ENCODE results near the gene CYP27A1. TPM values are rescaled to one million over a fixed set of nuclear protein-coding genes. Genes with fewer than 3 reads are reported as not detected.

Gene CYP27A1
- total RNA-seq, 2 experiments from 2014 or later = 3.0 to 4.7 TPM

- POLR2A ChIA-PET = no interaction called here
- ATAC-seq (ENCODE audit: low read depth) = no peak
These were observed 40.7 kb downstream of the CYP27A1 start for GRCh38 chr2:218822622-218823021.

GRCh38 chr2:218823196-218823855, 41.4 kb downstream of the CYP27A1 start:
- POLR2A ChIA-PET = no interaction called here
- H3K4me1 Mint-ChIP-seq = no peaks in the 10 kb centered on the region
- ATAC-seq (ENCODE audit: low read depth) (no peak), DNase-seq (no peak)
- no peak overlapping the region for H3K4me3 Mint-ChIP-seq
- H3K9me3 Mint-ChIP-seq = no peaks in the 10 kb centered on the region
- H3K36me3 Mint-ChIP-seq = no peaks in the 10 kb centered on the region
- H3K27ac Mint-ChIP-seq = no peak overlapping the region
- H3K27me3 Mint-ChIP-seq = peaks cover 3% of the 10 kb centered on the region

More at GRCh38 chr2:218822622-218823021, 40.7 kb downstream of the CYP27A1 start:
- Mint-ChIP-seq H3K9me3 (no peaks in the 10 kb centered on the region), H3K36me3 (no peaks in the 10 kb centered on the region), H3K4me3 (no peak overlapping the region), H3K27me3 (peaks cover 5% of the 10 kb centered on the region), H3K4me1 (no peaks in the 10 kb centered on the region), H3K27ac (no peak overlapping the region)
- DNase-seq = no peak

GRCh38 chr2:218824004-218824403, 42.1 kb downstream of the CYP27A1 start:
- H3K27me3 Mint-ChIP-seq = peaks cover 3% of the 10 kb centered on the region
- POLR2A ChIA-PET = no interaction called here
- H3K9me3 Mint-ChIP-seq = no peaks in the 10 kb centered on the region
- no peaks in the 10 kb centered on the region for H3K4me1 Mint-ChIP-seq
- DNase-seq = no peak
- no peak overlapping the region for H3K4me3 Mint-ChIP-seq
- H3K36me3 Mint-ChIP-seq = no peaks in the 10 kb centered on the region
- H3K27ac Mint-ChIP-seq = no peak overlapping the region
- no peak for ATAC-seq (ENCODE audit: low read depth)

DNA sequence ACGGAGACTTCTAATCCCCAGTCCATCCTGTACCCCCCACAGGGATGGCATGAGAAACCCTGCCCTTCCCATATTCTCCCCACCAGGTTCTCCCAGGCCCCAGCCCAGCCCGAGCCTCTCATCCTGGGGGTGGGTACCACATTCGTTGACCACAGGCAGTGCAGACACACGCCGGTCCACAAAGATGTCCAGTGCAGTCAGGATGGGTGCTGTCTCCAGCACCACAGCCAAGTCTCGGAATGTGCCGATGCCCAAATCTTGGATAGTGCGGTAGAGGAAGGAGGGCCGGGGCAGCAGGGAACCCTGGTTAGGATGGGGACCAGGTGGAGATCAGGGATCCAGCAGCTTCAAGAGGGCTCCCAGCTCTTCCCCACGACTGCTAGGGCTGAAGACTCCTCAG, 44.8 kb downstream of the CYP27A1 start:
- POLR2A ChIA-PET = no interaction called here
- no peaks in the 10 kb centered on the region for H3K9me3 Mint-ChIP-seq
- ATAC-seq (ENCODE audit: low read depth) = no peak

DNA sequence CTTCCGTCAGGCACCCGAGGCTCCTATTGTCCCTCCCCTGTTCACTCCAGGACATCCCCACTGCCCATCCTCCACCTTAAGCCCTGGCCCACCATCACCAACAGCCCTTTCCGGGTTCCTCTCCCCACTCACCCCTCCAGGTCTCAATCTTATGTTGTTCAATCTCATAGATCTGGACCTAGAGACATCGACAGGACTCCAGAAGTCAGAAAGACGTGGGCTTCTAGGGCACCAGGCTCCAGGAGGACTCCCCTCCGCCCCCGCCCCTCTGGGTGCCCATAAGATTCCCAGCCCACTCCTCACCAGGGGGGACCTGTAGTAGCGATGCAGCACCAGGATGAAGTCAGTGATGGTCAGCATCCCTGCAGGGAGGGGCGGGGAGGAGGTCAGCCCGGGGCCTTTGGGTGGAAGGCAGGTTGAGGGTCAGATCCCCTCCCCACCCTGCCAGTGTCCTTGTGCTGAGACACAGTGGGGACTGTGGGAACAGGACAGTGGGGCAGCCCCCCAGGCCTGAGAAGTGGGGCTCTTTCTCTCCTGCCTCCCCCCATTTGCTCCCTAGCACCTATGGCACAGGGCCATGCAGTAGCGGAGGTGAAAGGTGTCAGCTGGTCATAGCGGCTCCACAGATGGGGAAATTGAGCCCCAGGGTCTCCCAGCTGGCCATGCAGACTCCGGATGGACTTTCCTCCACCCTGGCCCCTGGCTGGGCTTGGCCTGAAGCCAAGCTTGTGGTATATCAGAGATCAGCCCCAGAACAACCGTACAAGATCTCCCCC, 45.9 kb downstream of the CYP27A1 start:
- POLR2A ChIA-PET = no interaction called here
- Mint-ChIP-seq H3K4me3 (no peak overlapping the region), H3K27me3 (peaks cover 8% of the 10 kb centered on the region), H3K27ac (no peak overlapping the region), H3K36me3 (no peaks in the 10 kb centered on the region), H3K4me1 (peaks cover 2% of the 10 kb centered on the region), H3K9me3 (no peaks in the 10 kb centered on the region)
- no peak for ATAC-seq (ENCODE audit: low read depth)
- no peak for DNase-seq

More for the DNA sequence above, 44.8 kb downstream of the CYP27A1 start:
- no peak for DNase-seq
- Mint-ChIP-seq H3K36me3 (no peaks in the 10 kb centered on the region), H3K4me3 (no peak overlapping the region), H3K4me1 (peaks cover 2% of the 10 kb centered on the region), H3K27me3 (peaks cover 5% of the 10 kb centered on the region), H3K27ac (no peak overlapping the region)

DNA sequence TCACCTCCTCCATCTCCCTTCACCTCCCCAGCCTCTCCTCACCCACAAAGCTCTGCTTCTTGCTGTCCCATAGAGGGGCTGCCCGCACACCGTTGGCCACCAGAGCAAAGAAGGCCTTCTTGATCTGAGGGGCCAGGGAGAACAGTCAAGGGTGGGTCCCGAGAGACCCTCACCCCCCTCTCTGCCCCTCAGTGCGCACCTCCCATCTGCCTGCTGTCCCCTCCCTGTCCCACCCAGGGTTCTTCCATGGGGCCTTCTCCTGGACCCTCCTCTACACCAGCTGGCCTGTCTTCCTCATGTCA, 46.5 kb downstream of the CYP27A1 start:
- DNase-seq (no peak), ATAC-seq (ENCODE audit: low read depth) (no peak)
- no peak overlapping the region for H3K27ac Mint-ChIP-seq
- H3K4me1 Mint-ChIP-seq = peaks cover 2% of the 10 kb centered on the region
- H3K27me3 Mint-ChIP-seq = peaks cover 9% of the 10 kb centered on the region
- POLR2A ChIA-PET = no interaction called here
- no peaks in the 10 kb centered on the region for H3K36me3 Mint-ChIP-seq
- H3K9me3 Mint-ChIP-seq = no peaks in the 10 kb centered on the region
- no peak overlapping the region for H3K4me3 Mint-ChIP-seq

DNA sequence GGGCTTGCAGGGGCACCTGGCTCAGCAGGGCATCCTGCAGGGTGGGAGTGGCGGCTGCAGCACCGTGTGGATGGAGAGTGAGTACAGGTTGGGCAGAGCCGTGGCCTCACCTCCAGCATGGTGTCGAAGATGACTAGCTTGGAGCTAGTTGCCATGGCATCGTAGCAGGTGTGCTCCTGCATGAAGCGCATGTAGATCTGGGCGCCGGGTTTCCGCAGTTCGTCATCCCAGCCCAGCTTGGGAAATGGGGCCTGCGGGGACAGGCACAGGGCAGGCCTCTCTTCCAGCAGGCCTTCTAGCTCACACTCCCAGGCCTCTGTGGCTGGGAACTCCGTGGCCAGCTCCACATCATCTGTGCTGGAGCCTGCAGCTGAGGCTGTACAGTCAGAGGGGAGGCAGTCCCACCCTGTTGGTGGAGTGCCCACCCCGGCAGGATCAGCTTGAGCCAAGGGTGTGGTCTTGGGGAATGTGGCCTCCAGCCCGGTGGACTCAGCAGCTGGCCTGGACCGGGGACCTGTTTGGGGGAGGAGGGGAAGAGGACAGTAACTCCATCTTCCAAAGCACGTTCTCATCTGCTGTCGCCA, 48.0 kb downstream of the CYP27A1 start:
- no peaks in the 10 kb centered on the region for H3K36me3 Mint-ChIP-seq
- POLR2A ChIA-PET = no interaction called here
- no peak for ATAC-seq (ENCODE audit: low read depth)

GRCh38 chr2:218830526-218831306, 48.8 kb downstream of the CYP27A1 start:
- peaks cover 11% of the 10 kb centered on the region for H3K27me3 Mint-ChIP-seq
- DNase-seq (no peak), ATAC-seq (ENCODE audit: low read depth) (no peak)
- no peaks in the 10 kb centered on the region for H3K9me3 Mint-ChIP-seq
- no peaks in the 10 kb centered on the region for H3K36me3 Mint-ChIP-seq
- no peak overlapping the region for H3K27ac Mint-ChIP-seq
- H3K4me1 Mint-ChIP-seq = peaks cover 2% of the 10 kb centered on the region
- H3K4me3 Mint-ChIP-seq = no peak overlapping the region
- POLR2A ChIA-PET = no interaction called here

More for the DNA sequence above, 48.0 kb downstream of the CYP27A1 start:
- H3K9me3 Mint-ChIP-seq = no peaks in the 10 kb centered on the region
- H3K4me1 Mint-ChIP-seq = peaks cover 2% of the 10 kb centered on the region
- peaks cover 11% of the 10 kb centered on the region for H3K27me3 Mint-ChIP-seq
- H3K4me3 Mint-ChIP-seq = no peak overlapping the region
- H3K27ac Mint-ChIP-seq = no peak overlapping the region
- DNase-seq = no peak

DNA sequence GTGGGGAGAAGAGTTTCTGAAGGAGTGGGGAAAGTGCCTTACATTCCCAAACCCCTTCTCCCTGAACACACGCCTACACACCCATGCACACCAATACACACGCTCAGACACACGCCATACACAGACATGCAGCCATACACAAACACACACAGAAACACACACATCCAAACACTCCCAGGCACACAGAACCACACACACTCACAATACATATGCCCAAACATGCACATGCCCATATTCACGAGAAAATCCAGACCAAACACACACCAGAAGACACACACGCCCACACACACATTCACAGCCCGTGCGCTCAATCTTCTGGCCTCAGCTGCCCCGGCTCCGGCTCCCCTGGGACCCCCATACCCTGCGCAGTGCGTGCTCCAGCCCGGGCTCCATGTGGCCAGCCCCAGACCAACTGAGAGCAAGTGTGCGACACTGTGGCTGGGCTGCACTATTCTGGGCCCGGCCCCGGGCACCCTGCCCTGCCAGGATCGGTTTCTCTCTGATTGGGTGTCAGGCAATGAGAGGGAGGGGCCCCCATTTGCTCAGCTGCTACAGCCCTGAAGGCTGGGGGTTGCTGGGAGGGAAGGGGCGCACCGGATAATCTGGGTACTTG, 49.5 kb downstream of the CYP27A1 start, which contains the start of gene PRKAG3:
Gene PRKAG3 (minus strand): TSS at position 426 of the 613 bp plus-strand sequence.
- H3K27ac Mint-ChIP-seq = no peak within 1 kb of the TSS
- H3K27me3 Mint-ChIP-seq = peaks cover 10% of the 10 kb centered on the region
- H3K36me3 Mint-ChIP-seq = no peaks in the 10 kb centered on the region
- DNase-seq (no peak), ATAC-seq (ENCODE audit: low read depth) (no peak)
- H3K4me1 Mint-ChIP-seq = peaks cover 2% of the 10 kb centered on the region
- H3K9me3 Mint-ChIP-seq = no peaks in the 10 kb centered on the region
- POLR2A ChIA-PET = no interaction called here
- H3K4me3 Mint-ChIP-seq = no peak within 1 kb of the TSS

DNA sequence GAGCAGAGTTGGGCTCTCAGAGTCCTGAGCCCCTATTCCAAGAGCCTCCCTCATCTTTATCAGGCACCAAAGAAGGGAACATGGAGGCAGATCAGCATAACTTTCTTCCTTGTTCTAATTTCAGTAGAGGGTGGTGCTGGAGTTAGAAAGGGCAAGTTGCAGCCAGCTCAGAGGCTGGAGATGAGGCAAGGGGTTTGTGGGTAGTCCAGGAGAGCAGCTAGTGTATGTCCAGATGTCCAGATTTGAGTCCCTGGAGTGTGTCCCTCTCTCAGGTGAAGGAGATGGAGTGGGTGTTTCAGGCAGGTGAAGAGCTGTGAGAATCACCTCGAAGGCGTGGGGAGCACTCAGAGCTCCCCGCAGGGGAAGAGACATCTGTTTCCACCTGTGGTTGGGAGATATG, 50.1 kb downstream of the CYP27A1 start:
- Mint-ChIP-seq H3K9me3 (no peaks in the 10 kb centered on the region), H3K36me3 (no peaks in the 10 kb centered on the region), H3K27me3 (peaks cover 12% of the 10 kb centered on the region), H3K27ac (no peak overlapping the region), H3K4me1 (peaks cover 2% of the 10 kb centered on the region), H3K4me3 (no peak overlapping the region)
- POLR2A ChIA-PET = no interaction called here
- no peak for DNase-seq
- no peak for ATAC-seq (ENCODE audit: low read depth)

- H3K36me3 Mint-ChIP-seq = no peaks in the 10 kb centered on the region
- POLR2A ChIA-PET = no interaction called here
- H3K27ac Mint-ChIP-seq = no peak overlapping the region
- H3K4me1 Mint-ChIP-seq = peaks cover 2% of the 10 kb centered on the region
- H3K4me3 Mint-ChIP-seq = no peak overlapping the region
- H3K9me3 Mint-ChIP-seq = peaks cover under 1% of the 10 kb centered on the region
- H3K27me3 Mint-ChIP-seq = peaks cover 14% of the 10 kb centered on the region
- DNase-seq (no peak), ATAC-seq (ENCODE audit: low read depth) (no peak)
These were observed 50.6 kb downstream of the CYP27A1 start for GRCh38 chr2:218832520-218832919.

- ATAC-seq (ENCODE audit: low read depth) (no peak), DNase-seq (no peak)
- no peak overlapping the region for H3K4me3 Mint-ChIP-seq
- no peak overlapping the region for H3K27ac Mint-ChIP-seq
- peaks cover 2% of the 10 kb centered on the region for H3K4me1 Mint-ChIP-seq
- peaks cover 1% of the 10 kb centered on the region for H3K9me3 Mint-ChIP-seq
- POLR2A ChIA-PET = no interaction called here
- H3K36me3 Mint-ChIP-seq = no peaks in the 10 kb centered on the region
- peaks cover 20% of the 10 kb centered on the region for H3K27me3 Mint-ChIP-seq
These were observed 51.2 kb downstream of the CYP27A1 start for GRCh38 chr2:218833023-218833609.

DNA sequence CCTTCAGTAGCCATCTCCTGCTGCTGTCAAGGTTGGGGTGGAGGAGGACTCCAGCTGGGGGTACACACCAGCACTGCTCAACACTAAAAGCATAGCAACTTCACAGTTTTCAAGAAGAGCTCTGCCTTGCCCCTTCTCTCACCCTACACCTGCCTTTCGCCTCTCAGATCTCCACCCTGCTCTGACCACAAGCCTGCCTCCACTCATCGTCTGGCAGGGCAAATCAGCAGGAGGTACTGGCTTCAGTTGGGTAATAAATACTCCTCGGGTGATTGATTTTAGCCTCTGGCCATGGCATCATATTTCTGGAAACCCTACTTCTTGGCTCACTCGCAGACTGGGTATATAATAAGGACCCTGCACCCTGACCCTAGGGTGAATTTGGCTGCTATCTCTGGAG, 52.7 kb downstream of the CYP27A1 start:
- Mint-ChIP-seq H3K9me3 (peaks cover 1% of the 10 kb centered on the region), H3K27me3 (peaks cover 26% of the 10 kb centered on the region), H3K4me3 (no peak overlapping the region), H3K4me1 (peaks cover 2% of the 10 kb centered on the region), H3K36me3 (no peaks in the 10 kb centered on the region), H3K27ac (no peak overlapping the region)
- no peak for ATAC-seq (ENCODE audit: low read depth)
- POLR2A ChIA-PET = no interaction called here
- no peak for DNase-seq
